H9 (cell line): ENCODE data around the gene CCN5. TPM values are rescaled to one million over a fixed set of nuclear protein-coding genes. Genes with fewer than 3 reads are reported as not detected.
A peak's percentile ranks its signal among the peaks of the same experiment; 100 is the strongest.

Experiments
- DNase-seq: peaks from one replicate; pipeline ENCODE4 v3.0.0-alpha.2; 2017
- H2AFZ ChIP-seq: one replicate; pipeline ENCODE4 v1.6.1; 2013; ENCODE audit warnings: mild to moderate bottlenecking, low read length, control low read depth, moderate library complexity
- H2AK5ac ChIP-seq: 2 replicates; pipeline ENCODE4 v1.6.1; 2013; ENCODE audit warnings: low read length, control low read depth, mixed read lengths; ENCODE audit not compliant: insufficient read length
- H2BK120ac ChIP-seq: one replicate; pipeline ENCODE4 v1.6.1; 2013; ENCODE audit warnings: low read depth, mild to moderate bottlenecking, low read length, control low read depth, inconsistent platforms; ENCODE audit not compliant: poor library complexity, severe bottlenecking
- H2BK12ac ChIP-seq: 2 replicates; pipeline ENCODE4 v1.6.1; 2013; ENCODE audit warnings: low read length, control low read depth, mixed read lengths, low read depth; ENCODE audit not compliant: insufficient read length
- H2BK15ac ChIP-seq: 2 replicates; pipeline ENCODE4 v1.6.1; 2013; ENCODE audit warnings: low read depth, low read length, control low read depth
- H2BK20ac ChIP-seq: one replicate; pipeline ENCODE4 v1.6.1; 2013; ENCODE audit warnings: low read depth, mild to moderate bottlenecking, low read length, control low read depth, inconsistent platforms; ENCODE audit not compliant: poor library complexity, severe bottlenecking
- H2BK5ac ChIP-seq: 2 replicates; pipeline ENCODE4 v1.6.1; 2013; ENCODE audit warnings: low read length, control low read depth, mixed read lengths; ENCODE audit not compliant: insufficient read length
- H3K14ac ChIP-seq: 2 replicates; pipeline ENCODE4 v1.6.1; 2013; ENCODE audit warnings: low read length, control low read depth; ENCODE audit not compliant: insufficient read depth
- H3K18ac ChIP-seq: 2 replicates; pipeline ENCODE4 v1.6.1; 2013; ENCODE audit warnings: low read depth, mild to moderate bottlenecking, mixed read lengths, low read length, control low read depth; ENCODE audit not compliant: insufficient read length
- H3K23ac ChIP-seq: 2 replicates; pipeline ENCODE4 v1.6.1; 2013; ENCODE audit warnings: low read length, control low read depth, mixed read lengths, low read depth; ENCODE audit not compliant: insufficient read length
- H3K23me2 ChIP-seq: 2 replicates; pipeline ENCODE4 v1.6.1; 2013; ENCODE audit warnings: low read depth, mild to moderate bottlenecking, mixed read lengths, low read length, control low read depth; ENCODE audit not compliant: insufficient read length, poor library complexity, severe bottlenecking
- H3K27ac ChIP-seq: 2 replicates; pipeline ENCODE4 v1.5.1; 2013; ENCODE audit warnings: low read length, control low read depth, mixed read lengths, low read depth; ENCODE audit not compliant: insufficient read length
- H3K27me3 ChIP-seq: 2 replicates; pipeline ENCODE4 v1.6.1; 2013; ENCODE audit warnings: low read length, control low read depth, inconsistent platforms; ENCODE audit not compliant: insufficient read depth
- H3K4ac ChIP-seq: 2 replicates; pipeline ENCODE4 v1.6.1; 2013; ENCODE audit warnings: low read depth, mild to moderate bottlenecking, control low read depth, inconsistent platforms, low read length, moderate library complexity
- H3K4me1 ChIP-seq: 2 replicates; pipeline ENCODE4 v1.6.1; 2013; ENCODE audit warnings: low read length, control low read depth, inconsistent platforms; ENCODE audit not compliant: insufficient read depth
- H3K4me2 ChIP-seq: 2 replicates; pipeline ENCODE4 v1.6.1; 2013; ENCODE audit warnings: low read length, control low read depth, mixed read lengths; ENCODE audit not compliant: insufficient read length, insufficient read depth
- H3K56ac ChIP-seq: 2 replicates; pipeline ENCODE4 v1.6.1; 2013; ENCODE audit warnings: low read depth, mild to moderate bottlenecking, mixed read lengths, low read length, control low read depth; ENCODE audit not compliant: insufficient read length
- H3K79me1 ChIP-seq: 2 replicates; pipeline ENCODE4 v1.6.1; 2013; ENCODE audit warnings: low read depth, mild to moderate bottlenecking, moderate library complexity, low read length, control low read depth, inconsistent platforms; ENCODE audit not compliant: insufficient read depth, poor library complexity, severe bottlenecking
- H3K79me2 ChIP-seq: 2 replicates; pipeline ENCODE4 v1.6.1; 2013; ENCODE audit warnings: low read length, control low read depth, inconsistent platforms; ENCODE audit not compliant: insufficient read depth
- H3K9ac ChIP-seq: 2 replicates; pipeline ENCODE4 v1.6.1; 2013; ENCODE audit warnings: low read length, control low read depth, mixed read lengths; ENCODE audit not compliant: insufficient read length; ENCODE audit errors: extremely low read depth
- H3K9me3 ChIP-seq: one replicate; pipeline ENCODE4 v1.6.1; 2013; ENCODE audit warnings: low read depth, low read length, inconsistent platforms; ENCODE audit not compliant: control insufficient read depth
- H3T11ph ChIP-seq: one replicate; pipeline ENCODE4 v1.6.1; 2013; ENCODE audit warnings: mild to moderate bottlenecking, low read length, control low read depth, inconsistent platforms
- H4K20me1 ChIP-seq: one replicate; pipeline ENCODE4 v1.6.1; 2013; ENCODE audit not compliant: control insufficient read depth, insufficient read length, insufficient read depth
- H4K5ac ChIP-seq: 2 replicates; pipeline ENCODE4 v1.6.1; 2013; ENCODE audit warnings: low read depth, mild to moderate bottlenecking, mixed read lengths, low read length, control low read depth; ENCODE audit not compliant: insufficient read length
- H4K8ac ChIP-seq: replicated peaks from 2 replicates; pipeline ENCODE4 v1.6.1; 2013; ENCODE audit warnings: low read length, control low read depth, mixed read lengths, low read depth; ENCODE audit not compliant: insufficient read length
- H4K91ac ChIP-seq: 2 replicates; pipeline ENCODE4 v1.6.1; 2013; ENCODE audit warnings: low read depth, mild to moderate bottlenecking, moderate library complexity, mixed read lengths, low read length, control low read depth; ENCODE audit not compliant: insufficient read length
- H3K27ac Mint-ChIP-seq, 3 experiments: 2 replicates in 2 of 3; 3 replicates in 1 of 3; pipeline ENCODE4 v1.8.0; 2020 to 2021; ENCODE audit warnings: mixed read lengths in 3 of 3, mild to moderate bottlenecking in 1 of 3, moderate library complexity in 1 of 3
- H3K27me3 Mint-ChIP-seq: 2 replicates; pipeline ENCODE4 v1.8.0; 2021; ENCODE audit warnings: low read depth, mild to moderate bottlenecking, moderate library complexity, mixed read lengths
- H3K36me3 Mint-ChIP-seq, 3 experiments: 2 replicates in 2 of 3; 3 replicates in 1 of 3; pipeline ENCODE4 v1.8.0; 2020 to 2021; ENCODE audit warnings: low read depth in 3 of 3, mixed read lengths in 3 of 3; ENCODE audit not compliant: insufficient read depth in 1 of 3
- H3K4me1 Mint-ChIP-seq, 2 experiments: 2 replicates each; pipeline ENCODE4 v1.8.0; 2020; ENCODE audit warnings: mixed read lengths in 2 of 2
- H3K4me3 Mint-ChIP-seq, 2 experiments: 2 replicates in 1 of 2; 3 replicates in 1 of 2; pipeline ENCODE4 v1.8.0; 2020 to 2021; ENCODE audit warnings: mild to moderate bottlenecking in 2 of 2, mixed read lengths in 2 of 2, moderate library complexity in 1 of 2
- H3K9me3 Mint-ChIP-seq, 2 experiments: 2 replicates in 1 of 2; 3 replicates in 1 of 2; pipeline ENCODE4 v1.8.0; 2020; ENCODE audit warnings: mild to moderate bottlenecking in 2 of 2, mixed read lengths in 2 of 2, moderate library complexity in 1 of 2
- CTCF ChIP-seq: fragments of 200-600 bp; sonication (generic); conservative IDR thresholded peaks from 3 replicates; pipeline ENCODE4 v1.8.0; 2021; ENCODE audit warnings: antibody characterized with exemption, mild to moderate bottlenecking
- WGBS: extraction: QIAGEN DNeasy Blood & Tissue Kit; methylation state at CpG from one replicate; pipeline ENCODE4 v1.1.7; 2013; ENCODE audit warnings: missing lambda C conversion rate, low lambda C conversion rate, mixed read lengths; ENCODE audit not compliant: insufficient read length; ENCODE audit errors: extremely low coverage; 5-methylcytosine and 5-hydroxymethylcytosine counted together
- total RNA-seq: library from RNA; stranded (reverse); gene quantifications from 2 replicates; pipeline ENCODE4 v1.2.1, GENCODE V29; 2021

CCN5 gene
- total RNA-seq, 1 experiment from 2014 or later = not detected

GRCh38 chr20:44678242-44678641 is 36.9 kb upstream of the CCN5 start:
- H3K9me3 ChIP-seq = no peaks in the 10 kb centered on the region
- H3K4me1 Mint-ChIP-seq = peaks cover 8 to 9% of the 10 kb centered on the region in 2 experiments
- WGBS = no CpG with 5 or more reads among the region's 2 CpGs

More at GRCh38 chr20:44678242-44678641, 36.9 kb upstream of the CCN5 start:
- H3K9me3 Mint-ChIP-seq = no peaks in the 10 kb centered on the region
- peak overlapping the region in 2 of 3 experiments; percentile 72 to 94; a peak in 4 of 7 replicates for H3K27ac Mint-ChIP-seq
- H3K27ac ChIP-seq = no peak overlapping the region
- DNase-seq = no peak
- H3K4ac ChIP-seq = no peak overlapping the region
- H4K20me1 ChIP-seq = no peaks in the 10 kb centered on the region
- TF ChIP-seq CTCF = no peak
- no peak overlapping the region for H3K4me2 ChIP-seq
- no peaks in the 10 kb centered on the region for H3K27me3 ChIP-seq
- no peak overlapping the region for H4K5ac ChIP-seq
- no peak overlapping the region for H3K9ac ChIP-seq
- H3K4me3 Mint-ChIP-seq = no peak overlapping the region
- H4K8ac ChIP-seq = no peak overlapping the region
- no peak overlapping the region for H4K91ac ChIP-seq
- no peaks in the 10 kb centered on the region for H3K4me1 ChIP-seq
- no peak overlapping the region for H2BK15ac ChIP-seq
- H3K14ac ChIP-seq = 0 out of 2 replicates have a peak overlapping the region, but pooled peaks have one; percentile 16
- no peak overlapping the region for H2BK5ac ChIP-seq
- no peaks in the 10 kb centered on the region for H3K36me3 Mint-ChIP-seq
- no peak overlapping the region for H2AK5ac ChIP-seq
- no peak overlapping the region for H3K56ac ChIP-seq
- no peak overlapping the region for H3K23ac ChIP-seq
- H3T11ph ChIP-seq = no peak overlapping the region
- H3K79me2 ChIP-seq = no peaks in the 10 kb centered on the region
- no peaks in the 10 kb centered on the region for H3K23me2 ChIP-seq
- H2BK20ac ChIP-seq = no peak overlapping the region
- no peak overlapping the region for H2AFZ ChIP-seq
- H3K27me3 Mint-ChIP-seq = peaks cover 4% of the 10 kb centered on the region; the same call in 1 of the 2 replicates
- no peak overlapping the region for H2BK12ac ChIP-seq
- H3K79me1 ChIP-seq = no peaks in the 10 kb centered on the region
- H3K18ac ChIP-seq = no peak overlapping the region
- H2BK120ac ChIP-seq = no peak overlapping the region
